ENCODE data around the gene FOXD2.

Gene FOXD2

DNA sequence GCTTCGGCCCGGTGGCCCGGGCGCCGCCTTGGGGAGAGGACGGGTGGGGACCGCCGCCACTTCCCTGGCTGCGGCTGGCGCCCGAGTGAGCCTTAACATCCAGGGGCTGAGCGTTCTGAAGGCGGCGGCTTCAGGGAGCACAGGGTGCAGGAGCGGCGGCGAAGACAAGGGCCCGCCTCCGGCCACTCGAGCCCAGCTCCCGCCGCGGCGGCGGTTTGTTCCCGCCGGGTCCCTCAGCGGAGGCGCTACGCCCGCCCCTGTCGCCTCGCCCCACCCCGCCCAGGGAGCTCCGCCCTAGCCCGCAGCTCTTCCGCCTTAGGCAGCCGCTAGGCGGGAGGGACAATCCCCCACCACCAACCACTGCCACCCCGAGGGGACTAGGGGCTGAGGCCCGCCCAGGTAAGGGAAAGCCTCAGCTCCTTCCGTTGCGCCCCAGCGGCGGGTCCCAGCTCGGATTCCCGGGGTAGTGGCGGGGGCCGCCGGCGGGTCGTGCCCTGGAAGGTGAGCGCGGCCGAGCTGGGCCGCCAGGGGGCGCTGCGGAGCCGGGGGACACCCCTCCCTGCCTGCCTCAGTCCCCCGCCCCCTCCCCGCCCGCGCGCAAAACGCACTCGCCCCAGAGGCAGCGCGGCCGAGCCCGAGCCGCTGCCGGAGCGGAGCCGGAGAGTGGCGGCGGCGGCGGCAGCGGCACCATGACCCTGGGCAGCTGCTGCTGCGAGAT lies at the start of gene FOXD2:
Gene FOXD2 (plus strand): TSS at position 598 of the 718 bp plus-strand sequence. CDS start 92 bp downstream, at position 690.
- peak; percentile 74 for DNase-seq (ENCODE audit: low spot score)

DNA sequence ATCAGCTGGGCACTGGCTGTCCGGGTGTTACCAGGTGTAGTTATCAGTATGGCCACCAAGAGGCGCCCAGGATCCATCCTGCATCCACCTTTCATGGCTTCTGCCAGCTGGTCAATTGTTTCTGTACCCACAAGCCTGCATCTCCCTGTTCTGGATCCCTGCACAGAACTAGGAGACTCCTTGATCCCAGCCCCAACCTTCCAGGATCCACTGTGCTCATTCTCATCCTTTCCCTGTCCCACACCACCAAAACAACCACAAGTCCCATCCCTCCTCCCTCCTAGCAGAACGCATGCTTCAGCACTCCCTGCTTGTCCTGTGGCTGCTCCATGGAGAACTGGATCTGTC lies 49.0 kb upstream of the FOXD2 start:
- peak; percentile 67 for DNase-seq (ENCODE audit: low spot score)

DNA sequence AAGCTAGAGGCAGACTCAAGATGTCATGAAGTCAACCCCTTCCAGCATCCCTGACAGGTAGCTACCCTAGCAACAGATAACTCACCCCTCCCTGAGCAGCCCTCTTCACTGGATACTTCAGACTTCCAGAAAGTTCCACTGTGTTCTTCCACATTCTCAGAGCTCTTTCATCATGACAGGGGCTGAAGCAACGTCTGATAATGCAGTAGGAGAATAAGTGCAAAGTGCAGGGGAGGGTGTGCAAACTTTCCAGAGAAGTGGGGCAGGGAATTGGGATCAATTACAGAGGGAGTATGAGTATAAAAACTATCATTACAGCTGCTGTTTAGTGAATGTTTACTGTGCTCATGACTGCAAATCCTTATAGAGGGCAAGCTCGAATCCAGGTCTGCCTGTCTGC lies 48.1 kb upstream of the FOXD2 start:
- no peak for DNase-seq (ENCODE audit: low spot score)

DNA sequence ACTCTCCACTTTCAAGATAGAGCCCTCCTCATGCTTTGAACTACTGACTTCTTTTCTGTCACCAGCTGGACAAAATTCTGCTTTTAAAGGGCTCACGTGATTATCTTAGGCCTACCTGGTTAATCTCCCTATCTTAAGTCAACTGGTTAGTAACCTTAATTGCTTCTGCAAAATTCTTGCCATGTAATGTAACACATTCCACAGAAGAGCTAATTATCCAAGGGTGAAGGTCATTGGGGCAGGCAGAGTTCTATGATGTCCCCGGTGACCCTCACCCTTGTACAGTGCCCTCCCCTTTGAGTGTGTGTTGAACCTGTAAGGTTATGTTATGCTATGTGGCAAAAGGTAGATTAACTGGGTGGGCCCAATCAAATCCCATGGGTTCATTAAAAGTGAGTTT lies 47.0 kb upstream of the FOXD2 start:
- no peak for DNase-seq (ENCODE audit: low spot score)

DNA sequence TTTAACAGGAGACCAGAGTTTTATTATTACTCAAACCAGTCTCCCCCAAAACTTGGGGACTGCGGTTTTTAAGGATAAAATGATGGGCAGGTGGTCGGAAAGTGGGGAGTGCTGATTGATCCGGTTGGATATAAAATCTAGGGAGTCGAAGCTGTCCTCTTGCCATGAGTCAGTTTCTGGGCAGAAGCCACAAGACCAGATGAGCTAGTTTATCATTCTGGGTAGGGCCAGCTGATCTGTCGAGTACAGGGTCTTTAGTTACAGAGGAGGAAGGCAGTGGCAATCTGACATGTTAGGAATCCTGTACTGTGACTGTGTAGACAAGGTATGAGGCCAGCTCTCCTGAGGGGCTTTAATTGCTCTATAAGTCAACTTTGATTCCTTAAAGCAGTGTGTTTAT lies 44.7 kb upstream of the FOXD2 start:
- no peak for DNase-seq (ENCODE audit: low spot score)

DNA sequence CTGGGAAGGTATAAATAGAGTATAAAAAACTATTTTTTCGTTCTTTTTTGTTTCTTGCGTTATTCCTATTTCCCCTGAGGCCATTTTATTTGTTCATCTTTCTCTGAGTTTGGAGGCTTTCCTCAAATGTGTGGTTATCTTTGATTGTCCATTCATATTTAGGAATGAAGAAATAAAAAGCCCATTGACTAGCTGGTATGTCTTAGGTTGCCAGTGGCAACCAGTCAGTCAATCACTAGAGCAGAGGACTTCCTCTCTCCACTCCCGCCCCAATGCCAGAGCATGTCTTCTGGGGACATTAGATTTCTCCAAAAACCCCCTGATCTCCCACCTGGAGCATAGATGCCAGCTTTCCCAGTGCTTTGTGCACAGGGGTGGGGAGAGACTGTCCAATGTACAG lies 42.4 kb upstream of the FOXD2 start:
- no peak for DNase-seq (ENCODE audit: low spot score)

DNA sequence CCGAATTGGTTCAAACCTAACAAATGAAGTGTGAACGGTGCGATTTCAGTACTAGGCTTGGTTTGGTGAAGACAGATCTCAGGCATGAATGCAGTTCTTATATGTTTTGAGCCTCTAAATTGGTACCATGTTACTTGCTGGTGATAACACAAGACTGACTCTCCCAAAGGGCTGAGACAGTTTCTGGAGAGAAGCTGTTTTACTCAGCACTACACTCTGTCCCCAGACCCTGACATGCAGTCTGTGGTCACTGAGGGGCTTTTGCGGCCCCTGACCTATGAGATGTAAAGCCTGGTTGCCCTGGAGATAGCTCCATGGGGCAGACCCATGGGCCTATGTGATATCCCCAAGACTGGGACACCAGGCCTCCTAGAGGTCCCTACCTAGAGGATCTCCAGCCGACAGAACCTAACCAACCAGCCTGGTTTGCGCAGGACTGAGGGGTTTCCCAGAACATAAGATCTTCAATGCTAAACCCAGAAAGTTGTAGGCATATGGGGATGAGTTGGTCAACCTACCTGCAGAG lies 41.1 kb upstream of the FOXD2 start:
- DNase-seq (ENCODE audit: low spot score), result no peak

DNA sequence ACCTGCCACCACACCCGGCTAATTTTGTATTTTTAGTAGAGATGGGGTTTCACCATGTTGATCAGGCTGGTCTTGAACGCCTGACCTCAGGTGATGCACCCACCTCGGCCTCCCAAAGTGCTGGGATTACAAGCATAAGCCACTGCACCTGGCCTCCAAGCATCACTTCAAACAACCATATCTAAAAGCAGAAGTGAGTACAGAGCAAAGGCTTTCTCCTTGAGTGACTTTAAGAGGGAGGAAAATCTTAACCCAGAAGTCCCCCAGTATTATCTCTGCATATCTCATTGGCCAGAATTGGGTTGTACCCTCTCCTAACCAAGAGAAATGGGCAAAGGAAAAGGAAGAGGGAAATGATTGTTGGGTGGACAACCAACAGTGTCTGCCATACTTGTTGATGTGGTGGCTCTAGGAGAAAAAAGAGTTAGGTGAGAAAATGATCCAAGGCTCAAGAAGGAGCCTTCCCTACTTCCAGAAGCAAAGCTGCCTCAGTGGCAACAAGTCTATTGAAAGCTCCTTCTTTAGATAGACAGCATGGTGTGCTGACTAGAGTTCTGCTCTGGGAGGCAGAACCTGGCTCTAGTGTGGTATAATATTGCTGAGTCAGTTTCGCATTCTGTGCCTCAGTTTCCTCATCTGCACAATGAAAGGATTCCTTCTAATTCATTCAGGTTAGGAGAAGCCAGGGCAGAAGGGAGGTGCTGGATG lies 38.6 kb upstream of the FOXD2 start:
- no peak for DNase-seq (ENCODE audit: low spot score)

DNA sequence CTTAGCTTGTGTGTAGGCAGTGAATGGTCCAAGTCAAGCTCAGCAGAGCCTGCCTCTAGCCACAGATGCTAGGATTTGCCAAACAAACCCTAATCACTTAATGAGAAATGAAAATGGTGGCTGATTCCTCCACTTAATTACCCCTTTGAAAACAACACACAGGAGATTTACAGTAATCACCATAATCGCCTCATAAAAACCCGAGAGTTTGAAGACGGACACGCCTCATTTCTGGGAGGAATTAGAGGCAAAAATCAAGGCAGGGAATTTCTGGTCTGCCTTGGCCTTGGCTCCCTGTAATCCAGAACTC lies 38.0 kb upstream of the FOXD2 start:
- no peak for DNase-seq (ENCODE audit: low spot score)

DNA sequence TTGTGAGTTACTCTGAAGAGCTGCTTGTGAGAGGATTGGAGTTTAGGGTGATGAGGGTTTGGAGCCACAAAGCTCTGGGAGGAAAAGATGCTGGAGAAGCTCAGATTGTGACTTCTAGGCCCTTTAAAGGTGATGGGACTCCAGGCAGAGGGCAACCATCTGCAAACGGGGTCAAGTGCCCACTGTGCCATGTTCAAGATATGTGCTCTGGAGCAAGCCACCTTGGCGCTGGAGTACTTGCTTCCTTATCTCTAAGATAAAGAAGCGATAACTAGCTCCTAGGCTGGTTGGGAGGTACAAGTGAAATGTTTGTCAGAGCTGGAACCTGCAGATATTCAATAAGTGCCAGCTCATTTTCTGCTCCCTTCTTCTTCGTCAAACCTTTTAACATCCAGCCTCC lies 36.1 kb upstream of the FOXD2 start:
- no peak for DNase-seq (ENCODE audit: low spot score)

DNA sequence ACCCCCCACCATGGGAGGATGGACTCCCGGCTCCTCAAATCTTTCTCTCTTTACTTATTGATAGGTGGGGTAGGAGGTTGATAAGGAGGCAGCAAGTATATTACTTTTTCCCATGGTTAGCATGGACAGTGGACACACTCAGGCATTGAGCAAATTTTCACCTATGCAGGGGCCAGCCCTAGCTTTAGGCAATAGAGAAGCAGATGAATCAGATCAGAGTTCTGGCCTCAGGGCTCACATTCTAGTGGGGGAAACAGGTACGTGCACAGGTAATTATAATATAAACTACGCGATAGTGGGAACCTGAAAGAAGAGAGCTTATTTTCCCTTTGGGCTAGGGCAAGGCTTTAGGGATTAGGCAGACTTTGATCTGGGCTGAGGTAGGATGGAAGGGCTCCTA lies 35.3 kb upstream of the FOXD2 start:
- DNase-seq (ENCODE audit: low spot score), result no peak

DNA sequence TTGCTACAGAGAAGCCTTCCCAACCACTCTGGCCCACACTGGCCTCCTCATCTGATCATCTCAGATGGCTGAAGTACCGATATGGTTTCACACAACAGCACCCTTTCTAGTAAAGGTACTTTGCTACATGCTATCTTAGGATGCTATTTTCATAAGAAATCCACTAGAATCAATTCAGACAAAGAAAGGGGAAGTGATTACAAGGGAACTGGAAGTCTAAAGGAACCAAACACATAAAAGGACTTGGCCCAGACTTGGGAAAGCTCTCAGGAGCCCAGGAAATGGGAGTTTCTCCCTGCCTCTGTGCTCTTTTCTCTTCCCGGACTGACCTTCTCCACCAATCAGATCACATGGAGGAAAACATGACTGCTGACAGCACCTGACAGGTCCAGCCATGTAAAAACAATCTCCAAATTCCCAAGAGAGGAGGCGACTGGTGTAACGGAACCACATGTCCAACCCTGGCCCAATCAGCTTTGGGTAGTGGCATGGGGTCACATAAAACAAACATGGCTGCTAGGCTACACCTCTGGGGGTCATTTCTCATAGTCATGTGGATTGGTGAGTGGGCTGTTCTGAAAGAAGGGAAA lies 34.4 kb upstream of the FOXD2 start:
- no peak for DNase-seq (ENCODE audit: low spot score)

DNA sequence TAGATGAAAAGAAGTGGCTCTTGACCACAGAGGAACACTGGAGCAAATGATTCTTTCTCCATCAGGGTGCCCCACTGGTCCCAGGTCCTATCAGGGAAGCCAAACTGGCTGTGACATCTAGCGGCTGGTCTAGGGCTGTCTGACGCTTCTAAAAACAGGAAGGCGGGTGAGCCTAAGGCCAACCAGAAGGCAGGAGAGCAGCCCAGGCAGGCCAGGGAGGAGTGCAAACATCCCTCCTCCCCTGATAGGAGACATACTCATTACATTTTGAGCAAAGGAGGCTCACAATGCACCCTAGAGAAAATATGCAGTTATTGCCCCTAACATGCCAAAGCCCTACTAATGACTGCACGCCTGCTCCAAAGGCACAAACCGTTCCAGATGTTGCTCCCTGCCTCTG lies 32.1 kb upstream of the FOXD2 start:
- no peak for DNase-seq (ENCODE audit: low spot score)

DNA sequence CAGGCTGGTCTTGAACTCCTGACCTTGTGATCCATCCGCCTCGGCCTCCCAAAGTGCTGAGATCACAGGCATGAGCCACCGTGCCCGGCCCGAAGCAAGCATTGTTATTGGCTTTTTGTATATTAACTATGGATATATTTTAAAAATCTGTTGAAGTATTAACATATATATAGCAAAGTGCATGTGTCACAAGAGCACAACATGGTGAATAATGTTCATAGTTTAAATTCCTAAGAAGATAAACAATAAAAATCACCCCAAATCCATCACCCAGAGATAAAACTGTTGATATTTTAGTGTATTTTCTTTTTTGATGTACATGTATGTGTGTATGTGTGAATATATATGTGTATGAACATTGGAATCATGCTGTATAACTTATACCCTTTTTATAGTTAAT lies 30.9 kb upstream of the FOXD2 start:
- no peak for DNase-seq (ENCODE audit: low spot score)

DNA sequence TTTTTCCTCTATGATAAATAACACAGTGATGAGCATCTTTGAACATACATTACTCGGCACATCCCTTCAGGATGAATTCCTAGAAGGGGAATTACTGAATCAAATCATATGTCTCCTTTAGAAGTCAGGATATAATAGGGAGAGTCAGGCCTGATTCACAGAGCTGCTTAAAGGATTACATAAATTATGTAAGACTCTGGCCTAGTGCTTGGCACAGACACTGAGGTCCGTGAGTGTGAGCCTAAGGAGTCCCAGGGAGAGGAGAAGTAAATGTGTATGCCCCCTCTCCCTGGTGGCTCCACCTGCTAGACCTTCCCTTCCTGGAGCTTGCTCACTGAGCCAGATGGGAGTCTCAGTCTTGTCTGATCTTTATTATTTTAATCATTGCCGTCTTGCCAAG lies 30.4 kb upstream of the FOXD2 start:
- no peak for DNase-seq (ENCODE audit: low spot score)

DNA sequence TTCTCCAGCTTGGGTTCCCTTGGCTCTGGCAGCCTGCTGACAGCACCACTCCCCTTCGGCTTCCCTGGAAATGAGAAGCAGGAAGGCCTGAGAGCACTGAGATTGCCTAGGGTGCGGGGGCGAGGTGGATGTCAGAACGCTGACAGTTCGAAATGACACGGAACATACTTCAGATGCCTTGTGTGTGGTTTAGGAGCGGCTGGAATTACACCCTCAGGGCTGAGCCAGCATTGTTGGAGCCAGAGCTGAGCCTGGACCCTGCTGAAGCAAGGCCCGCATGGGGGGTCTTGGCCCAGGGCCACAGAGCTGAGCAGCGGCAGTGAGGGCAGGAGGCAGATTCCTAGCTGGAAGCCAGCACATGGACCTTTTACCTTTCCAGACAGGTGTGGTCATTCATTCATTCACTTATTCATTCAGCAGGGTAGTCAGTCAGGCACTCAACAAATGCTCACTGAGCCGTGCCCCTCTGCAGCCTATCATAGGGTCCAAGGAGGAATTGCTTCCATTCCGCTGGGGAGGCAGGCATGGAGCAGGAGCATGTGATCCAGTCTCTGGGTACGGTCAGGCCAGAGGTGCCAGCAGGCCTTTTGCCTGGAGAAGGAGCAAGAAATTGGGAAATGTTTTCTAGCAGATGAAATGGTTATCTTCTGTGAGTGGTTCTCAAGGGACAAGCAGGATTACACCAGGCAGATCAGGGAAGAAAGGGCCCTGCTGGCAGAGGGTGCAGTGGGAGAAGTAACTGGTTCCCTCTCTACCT lies 28.4 kb upstream of the FOXD2 start:
- no peak for DNase-seq (ENCODE audit: low spot score)

DNA sequence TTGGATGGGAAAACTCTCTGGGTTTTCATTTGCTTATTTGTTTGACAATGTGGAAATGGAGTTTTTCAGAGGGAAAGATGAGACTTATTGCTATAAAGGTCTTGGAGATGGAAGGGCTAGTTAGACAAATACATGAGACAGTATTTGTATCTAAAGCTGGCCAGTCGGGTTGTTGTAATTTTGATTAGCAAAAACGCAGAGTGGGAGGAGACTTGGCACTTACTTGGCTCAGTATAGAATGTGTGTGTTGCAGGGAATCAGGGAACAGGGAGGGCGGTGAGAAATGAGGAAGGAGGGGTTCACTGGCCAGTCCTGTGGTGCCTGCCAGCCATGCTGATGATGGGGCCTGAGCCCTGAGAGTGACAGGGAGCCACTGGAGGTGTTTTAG lies 27.8 kb upstream of the FOXD2 start:
- no peak for DNase-seq (ENCODE audit: low spot score)

DNA sequence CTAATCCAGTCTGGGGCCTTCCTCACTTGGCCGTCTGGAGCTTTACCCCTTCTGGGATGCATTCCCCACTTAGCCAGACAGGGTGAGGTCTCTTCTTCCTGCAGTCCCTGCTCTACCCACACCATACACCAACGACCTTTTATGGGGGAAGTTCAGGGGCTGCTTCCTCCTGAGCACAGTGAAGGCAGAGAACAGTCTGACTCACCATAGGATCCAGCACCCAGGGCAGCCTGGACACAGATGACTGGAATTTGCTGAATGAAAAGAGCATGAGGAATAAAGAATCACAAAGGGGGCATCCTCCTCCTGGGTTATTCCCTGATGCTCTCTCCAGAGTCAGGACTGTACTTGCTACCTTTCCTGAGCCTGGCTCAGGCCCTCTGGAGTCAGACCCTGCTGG lies 26.4 kb upstream of the FOXD2 start:
- DNase-seq (ENCODE audit: low spot score), result no peak

DNA sequence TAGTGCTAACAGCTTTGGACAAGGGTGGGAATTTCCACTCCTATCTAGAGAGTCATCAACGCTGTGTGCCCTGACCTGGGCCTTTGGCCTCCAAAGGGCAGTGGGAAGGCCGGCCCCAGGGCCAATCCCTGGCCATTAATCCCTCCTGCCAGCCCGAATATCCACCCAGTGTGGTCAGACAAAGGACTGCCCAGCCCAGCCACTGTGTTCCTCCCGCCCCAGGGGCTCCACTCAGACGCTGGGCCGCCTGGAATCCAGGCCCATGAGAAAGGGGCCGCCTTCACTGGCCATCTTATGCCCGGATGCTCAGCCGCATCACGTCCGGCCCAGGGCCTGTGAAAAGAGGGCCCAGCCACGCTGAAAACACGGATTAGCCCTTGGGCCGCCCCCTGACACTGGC lies 25.4 kb upstream of the FOXD2 start:
- no peak for DNase-seq (ENCODE audit: low spot score)

DNA sequence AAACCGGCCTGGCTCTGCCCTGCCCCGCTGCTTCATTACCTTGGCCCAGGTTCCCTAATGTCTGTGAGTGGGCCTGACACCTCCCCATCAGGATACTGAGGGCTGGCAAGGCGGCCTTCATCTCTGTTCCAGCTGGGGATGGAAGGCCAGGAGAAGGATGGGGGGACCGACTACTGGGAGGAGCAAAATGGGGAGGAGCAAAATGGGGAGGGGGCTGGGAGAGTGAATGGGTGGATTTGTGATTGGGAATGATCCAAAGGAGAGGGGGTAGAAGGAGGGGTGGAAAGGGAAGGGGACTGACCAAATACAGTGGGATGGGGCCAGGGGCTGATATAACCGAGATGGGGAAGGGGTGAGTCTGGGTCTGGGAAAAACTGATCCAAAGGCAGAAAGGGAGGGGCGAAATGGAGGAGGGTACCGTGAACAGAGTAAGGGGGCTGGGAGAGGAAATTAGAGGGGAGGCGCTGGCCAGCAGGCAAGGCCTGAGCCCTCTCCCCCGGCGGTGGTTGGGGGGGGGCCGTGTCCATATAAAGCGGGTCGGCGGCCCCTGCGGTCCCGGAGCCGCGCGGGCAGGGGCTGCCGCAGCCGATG lies 22.0 kb upstream of the FOXD2 start, which contains the start of gene FOXE3:
Gene FOXE3 (plus strand): TSS at position 558 of the 591 bp plus-strand sequence. CDS start 31 bp downstream, at position 589.
- no peak for DNase-seq (ENCODE audit: low spot score)

DNA sequence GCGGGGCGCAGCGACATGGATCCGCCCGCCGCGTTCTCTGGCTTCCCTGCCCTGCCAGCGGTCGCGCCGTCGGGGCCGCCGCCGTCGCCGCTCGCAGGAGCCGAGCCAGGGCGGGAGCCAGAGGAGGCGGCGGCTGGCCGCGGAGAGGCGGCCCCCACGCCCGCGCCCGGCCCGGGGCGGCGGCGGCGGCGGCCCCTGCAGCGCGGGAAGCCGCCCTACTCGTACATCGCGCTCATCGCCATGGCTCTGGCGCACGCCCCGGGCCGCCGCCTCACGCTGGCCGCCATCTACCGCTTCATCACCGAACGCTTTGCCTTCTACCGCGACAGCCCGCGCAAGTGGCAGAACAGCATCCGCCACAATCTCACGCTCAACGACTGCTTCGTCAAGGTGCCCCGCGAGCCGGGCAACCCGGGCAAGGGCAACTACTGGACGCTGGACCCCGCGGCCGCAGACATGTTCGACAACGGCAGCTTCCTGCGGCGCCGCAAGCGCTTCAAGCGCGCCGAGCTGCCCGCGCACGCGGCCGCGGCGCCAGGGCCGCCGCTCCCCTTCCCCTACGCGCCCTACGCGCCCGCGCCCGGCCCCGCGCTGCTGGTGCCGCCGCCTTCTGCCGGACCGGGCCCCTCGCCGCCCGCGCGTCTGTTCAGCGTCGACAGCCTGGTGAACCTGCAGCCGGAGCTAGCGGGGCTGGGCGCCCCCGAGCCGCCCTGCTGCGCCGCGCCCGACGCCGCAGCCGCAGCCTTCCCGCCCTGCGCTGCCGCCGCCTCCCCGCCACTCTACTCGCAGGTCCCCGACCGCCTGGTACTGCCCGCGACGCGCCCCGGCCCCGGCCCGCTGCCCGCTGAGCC lies 21.3 kb upstream of the FOXD2 start:
- no peak for DNase-seq (ENCODE audit: low spot score)
